NT2/D1 (cell line): Measurements from ENCODE around the gene GNPTG.

ENCODE experiments used
- DNase-seq: peaks from one replicate; pipeline ENCODE4 v3.0.0-alpha.2; 2011; ENCODE audit warnings: low read depth, low spot score
- H3K27me3 ChIP-seq: 2 replicates; pipeline ENCODE4 v1.6.0; 2011; ENCODE audit warnings: mild to moderate bottlenecking; ENCODE audit not compliant: insufficient read length, insufficient read depth
- H3K36me3 ChIP-seq: 2 replicates; pipeline ENCODE4 v1.6.1; 2011; ENCODE audit warnings: mild to moderate bottlenecking, low read length, mixed read lengths; ENCODE audit not compliant: insufficient read depth, insufficient read length
- H3K4me1 ChIP-seq: 2 replicates; pipeline ENCODE4 v1.5.1; 2011; ENCODE audit not compliant: insufficient read depth, insufficient read length
- H3K4me3 ChIP-seq: 2 replicates; pipeline ENCODE4 v1.5.1; 2011; ENCODE audit warnings: low read depth; ENCODE audit not compliant: insufficient read length
- H3K9ac ChIP-seq: 2 replicates; pipeline ENCODE4 v1.6.0; 2011; ENCODE audit warnings: low read depth; ENCODE audit not compliant: insufficient read length
- H3K9me3 ChIP-seq: 2 replicates; pipeline ENCODE4 v1.5.1; 2011; ENCODE audit warnings: mild to moderate bottlenecking, low read length; ENCODE audit not compliant: insufficient read depth
- SUZ12 ChIP-seq: IDR thresholded peaks from 2 replicates; pipeline ENCODE4 v1.6.1; 2011; ENCODE audit not compliant: insufficient read length, insufficient read depth; ENCODE audit errors: extremely low read depth
- YY1 ChIP-seq: IDR thresholded peaks from 2 replicates; pipeline ENCODE4 v1.6.1; 2011; ENCODE audit not compliant: insufficient read length, insufficient read depth
- ZNF274 ChIP-seq: IDR thresholded peaks from 2 replicates; pipeline ENCODE4 v1.6.1; 2011; ENCODE audit warnings: mild to moderate bottlenecking, low read depth, low read length

GNPTG gene

GRCh38 chr16:1322407-1322806, 29.3 kb upstream of the GNPTG start:
- Histone ChIP-seq H3K4me3 (no peak overlapping the region), H3K27me3 (no peaks in the 10 kb centered on the region), H3K4me1 (peaks cover 9% of the 10 kb centered on the region), H3K9me3 (no peaks in the 10 kb centered on the region), H3K36me3 (peaks cover 79% of the 10 kb centered on the region), H3K9ac (no peak overlapping the region)
- no peak for TF ChIP-seq SUZ12
- no peak for TF ChIP-seq ZNF274
- no peak for TF ChIP-seq YY1
- DNase-seq, result no peak

GRCh38 chr16:1323296-1324239, 28.2 kb upstream of the GNPTG start:
- Histone ChIP-seq H3K36me3 (peaks cover 67% of the 10 kb centered on the region), H3K9me3 (no peaks in the 10 kb centered on the region), H3K4me3 (no peak overlapping the region), H3K9ac (no peak overlapping the region), H3K27me3 (no peaks in the 10 kb centered on the region), H3K4me1 (peaks cover 11% of the 10 kb centered on the region)
- DNase-seq, result no peak
- TF ChIP-seq YY1 (no peak), ZNF274 (no peak), SUZ12 (no peak)

GRCh38 chr16:1324286-1324826, 27.4 kb upstream of the GNPTG start:
- H3K36me3 ChIP-seq, result peaks cover 60% of the 10 kb centered on the region
- TF ChIP-seq YY1 (no peak), ZNF274 (no peak), SUZ12 (no peak)
- DNase-seq, result no peak
- H3K27me3 ChIP-seq, result no peaks in the 10 kb centered on the region
- no peak overlapping the region for H3K4me3 ChIP-seq
- H3K9ac ChIP-seq, result no peak overlapping the region
- peaks cover 8% of the 10 kb centered on the region for H3K4me1 ChIP-seq
- no peaks in the 10 kb centered on the region for H3K9me3 ChIP-seq

- DNase-seq, result no peak
- no peak overlapping the region for H3K9ac ChIP-seq
These were observed 26.5 kb upstream of the GNPTG start for GRCh38 chr16:1325261-1325660.

GRCh38 chr16:1325673-1326371, 25.9 kb upstream of the GNPTG start:
- TF ChIP-seq ZNF274, result no peak
- TF ChIP-seq YY1, result no peak
- TF ChIP-seq SUZ12, result no peak
- Histone ChIP-seq H3K4me3 (no peak overlapping the region), H3K27me3 (no peaks in the 10 kb centered on the region), H3K36me3 (peaks cover 45% of the 10 kb centered on the region), H3K9me3 (peaks cover 9% of the 10 kb centered on the region; the same call in 1 of the 2 replicates), H3K4me1 (peaks cover 8% of the 10 kb centered on the region), H3K9ac (no peak overlapping the region)
- no peak for DNase-seq

More at GRCh38 chr16:1325261-1325660, 26.5 kb upstream of the GNPTG start:
- TF ChIP-seq ZNF274, result no peak
- TF ChIP-seq SUZ12, result no peak
- TF ChIP-seq YY1, result no peak
- no peak overlapping the region for H3K4me3 ChIP-seq
- peaks cover 8% of the 10 kb centered on the region for H3K4me1 ChIP-seq
- no peaks in the 10 kb centered on the region for H3K27me3 ChIP-seq
- H3K9me3 ChIP-seq, result peaks cover 5% of the 10 kb centered on the region; the same call in 1 of the 2 replicates
- peaks cover 50% of the 10 kb centered on the region for H3K36me3 ChIP-seq

- H3K36me3 ChIP-seq, result peaks cover 39% of the 10 kb centered on the region
- no peaks in the 10 kb centered on the region for H3K27me3 ChIP-seq
- no peak for DNase-seq
- H3K4me1 ChIP-seq, result peaks cover 9% of the 10 kb centered on the region
- no peak overlapping the region for H3K4me3 ChIP-seq
- H3K9me3 ChIP-seq, result peaks cover 9% of the 10 kb centered on the region; the same call in 1 of the 2 replicates
- no peak overlapping the region for H3K9ac ChIP-seq
- TF ChIP-seq ZNF274 (no peak), SUZ12 (no peak), YY1 (no peak)
These were observed 25.3 kb upstream of the GNPTG start for GRCh38 chr16:1326391-1326790.

GRCh38 chr16:1326946-1327618, 24.6 kb upstream of the GNPTG start:
- Histone ChIP-seq H3K36me3 (peaks cover 32% of the 10 kb centered on the region), H3K9me3 (peaks cover 9% of the 10 kb centered on the region; the same call in 1 of the 2 replicates), H3K4me3 (no peak overlapping the region), H3K27me3 (peaks cover 4% of the 10 kb centered on the region), H3K9ac (no peak overlapping the region), H3K4me1 (peaks cover 13% of the 10 kb centered on the region)
- DNase-seq, result no peak
- no peak for TF ChIP-seq YY1
- no peak for TF ChIP-seq ZNF274
- TF ChIP-seq SUZ12, result no peak
